Activated CD4-positive, alpha-beta T cell treated with anti-CD3 and anti-CD28 coated beads, Interleukin-2, Interleukin-6, amounts not matched to agents 100 ng/mL and 50 ng/mL, durations not matched to agents 16 hours and 8 hours (primary cell): ENCODE measurements around the gene NFE2L3.
"Not testable (repeated sequence)": the region's sequence is repeated elsewhere in the genome, so short reads cannot be mapped to it uniquely, and the experiment has no call there.

Source experiments
- DNase-seq: peaks from one replicate; pipeline ENCODE4 v3.0.0-alpha.2; 2020

The NFE2L3 gene

GRCh38 chr7:26169271-26169670 lies 17.3 kb downstream of the NFE2L3 start:
- no peak for DNase-seq

- DNase-seq: no peak
Measured at GRCh38 chr7:26170663-26171062, 18.7 kb downstream of the NFE2L3 start.

- no peak for DNase-seq
Measured at GRCh38 chr7:26171601-26172000, 19.6 kb downstream of the NFE2L3 start.

- no peak for DNase-seq
Measured at GRCh38 chr7:26172048-26172447, 20.1 kb downstream of the NFE2L3 start.

- DNase-seq: not testable (repeated sequence)
Measured at GRCh38 chr7:26175903-26176302, 23.9 kb downstream of the NFE2L3 start.

GRCh38 chr7:26176696-26177095 lies 24.7 kb downstream of the NFE2L3 start:
- DNase-seq: not testable (repeated sequence)

GRCh38 chr7:26177269-26177668 lies 25.3 kb downstream of the NFE2L3 start:
- DNase-seq: not testable (repeated sequence)

- DNase-seq: no peak
Measured at GRCh38 chr7:26178272-26178960, 26.4 kb downstream of the NFE2L3 start.

GRCh38 chr7:26179422-26179821 lies 27.4 kb downstream of the NFE2L3 start:
- DNase-seq: no peak

GRCh38 chr7:26179826-26180497 lies 28.0 kb downstream of the NFE2L3 start:
- DNase-seq: peak; percentile 13

GRCh38 chr7:26180792-26181198 lies 28.8 kb downstream of the NFE2L3 start:
- no peak for DNase-seq

GRCh38 chr7:26181474-26182227 lies 29.7 kb downstream of the NFE2L3 start:
- no peak for DNase-seq

GRCh38 chr7:26182283-26182682 lies 30.3 kb downstream of the NFE2L3 start:
- DNase-seq: peak; percentile 23

GRCh38 chr7:26182706-26183105 lies 30.7 kb downstream of the NFE2L3 start:
- peak; percentile 13 for DNase-seq

GRCh38 chr7:26183545-26184280 lies 31.7 kb downstream of the NFE2L3 start:
- DNase-seq: no peak

GRCh38 chr7:26184281-26185101 lies 32.5 kb downstream of the NFE2L3 start:
- DNase-seq: peak; percentile 20

- DNase-seq: peak; percentile 39
Measured at GRCh38 chr7:26185131-26185843, 33.3 kb downstream of the NFE2L3 start.

- DNase-seq: no peak
Measured at GRCh38 chr7:26185844-26186180, 33.8 kb downstream of the NFE2L3 start.

- peak; percentile 17 for DNase-seq
Measured at GRCh38 chr7:26186364-26187311, 34.6 kb downstream of the NFE2L3 start.
